HepG2 (cell line): ENCODE results near the gene HTR3C. TPM values are rescaled to one million over a fixed set of nuclear protein-coding genes. Genes with fewer than 3 reads are reported as not detected.
A peak's percentile ranks its signal among the peaks of the same experiment; 100 is the strongest.

ENCODE experiments used
- AGO1 ChIP-seq: fragments of 200-400 bp; formaldehyde crosslinking; IDR thresholded peaks from 2 replicates; pipeline ENCODE4 v1.6.1; 2017; ENCODE audit warnings: mild to moderate bottlenecking, low read depth, low read length, moderate library complexity; ENCODE audit not compliant: poor library complexity, severe bottlenecking
- CBFB ChIP-seq: sonication (generic); formaldehyde crosslinking; IDR thresholded peaks from 2 replicates; pipeline ENCODE4 v1.4.0; 2020; ENCODE audit warnings: missing genetic modification reagents
- CCAR2 ChIP-seq: fragments of 200-400 bp; formaldehyde crosslinking; optimal IDR thresholded peaks from 2 replicates; pipeline ENCODE3; 2018; ENCODE audit warnings: low read depth, mild to moderate bottlenecking, low read length, moderate library complexity
- EHMT2 ChIP-seq: fragments of 200-600 bp; sonication (generic); IDR thresholded peaks from 2 replicates; pipeline ENCODE4 v1.7.0; 2017; ENCODE audit warnings: antibody characterized with exemption, low read depth, low read length, borderline replicate concordance
- GLMP ChIP-seq: sonication (generic); formaldehyde crosslinking; IDR thresholded peaks from 2 replicates; pipeline ENCODE4 v1.9.0; 2021; ENCODE audit warnings: missing genetic modification reagents, mild to moderate bottlenecking, borderline replicate concordance
- GMEB1 ChIP-seq: sonication (generic); formaldehyde crosslinking; IDR thresholded peaks from 2 replicates; pipeline ENCODE4 v1.5.1; 2020; ENCODE audit warnings: missing genetic modification reagents, mild to moderate bottlenecking, borderline replicate concordance
- MLLT10 ChIP-seq: sonication (generic); formaldehyde crosslinking; IDR thresholded peaks from 2 replicates; pipeline ENCODE4 v1.4.0; 2020; ENCODE audit warnings: missing genetic modification reagents
- SRF ChIP-seq: IDR thresholded peaks from 2 replicates; pipeline ENCODE4 v1.6.1; 2011; ENCODE audit warnings: mild to moderate bottlenecking, low read depth, low read length, moderate library complexity
- STAG1 ChIP-seq: sonication (generic); formaldehyde crosslinking; IDR thresholded peaks from 2 replicates; pipeline ENCODE4 v1.4.0; 2020; ENCODE audit warnings: missing genetic modification reagents
- ZC3H4 ChIP-seq: sonication (generic); formaldehyde crosslinking; IDR thresholded peaks from 2 replicates; pipeline ENCODE4 v1.4.0; 2020; ENCODE audit warnings: missing genetic modification reagents, borderline replicate concordance
- ZNF451 ChIP-seq: sonication (generic); formaldehyde crosslinking; IDR thresholded peaks from 2 replicates; pipeline ENCODE4 v1.5.0; 2020; ENCODE audit warnings: mild to moderate bottlenecking, missing genetic modification reagents
- ZNF556 ChIP-seq: sonication (generic); formaldehyde crosslinking; IDR thresholded peaks from 2 replicates; pipeline ENCODE4 v1.4.0; 2020; ENCODE audit warnings: mild to moderate bottlenecking, missing genetic modification reagents, borderline replicate concordance
- ZNF570 ChIP-seq: sonication (generic); formaldehyde crosslinking; IDR thresholded peaks from 2 replicates; pipeline ENCODE4 v1.4.0; 2020; ENCODE audit warnings: mild to moderate bottlenecking, missing genetic modification reagents, borderline replicate concordance
- ZXDC ChIP-seq: sonication (generic); formaldehyde crosslinking; IDR thresholded peaks from 2 replicates; pipeline ENCODE4 v1.5.0; 2020; ENCODE audit warnings: mild to moderate bottlenecking, missing genetic modification reagents
- polyA plus RNA-seq, 8 experiments: library from polyadenylated mRNA; depleted of rRNA in 3 of 8; stranded (reverse) in 7 of 8; unstranded in 1 of 8; fragments of >200 nt; fragmentation: Illumina TruSeq in 4 of 8; extraction: Trizol in 4 of 8; gene quantifications; 2 replicates each; pipeline versions ENCODE4 v1.2.1 to v1.2.3, GENCODE V29; 2011 to 2016; ENCODE audit warnings: low read depth in 4 of 8, missing spikeins in 1 of 8, mixed read lengths in 1 of 8; ENCODE audit not compliant: insufficient read depth in 1 of 8
- total RNA-seq, 5 experiments: library from RNA; depleted of rRNA; stranded (reverse); fragments of >200 nt; fragmentation: Illumina TruSeq; extraction: Trizol; gene quantifications; 2 replicates each; pipeline ENCODE4 v1.2.3, GENCODE V29; 2016; ENCODE audit warnings: low read depth in 1 of 5
- TF ChIP-seq, protein P1 (sequence below): sonication (generic); formaldehyde crosslinking; conservative IDR thresholded peaks from 2 replicates; pipeline ENCODE4 v1.4.0; 2020; ENCODE audit warnings: missing genetic modification reagents
- TF ChIP-seq, protein P2 (sequence below): sonication (generic); formaldehyde crosslinking; IDR thresholded peaks from 2 replicates; pipeline ENCODE4 v1.4.0; 2020; ENCODE audit warnings: missing genetic modification reagents
- TF ChIP-seq, protein P3 (sequence below): sonication (generic); formaldehyde crosslinking; IDR thresholded peaks from 2 replicates; pipeline ENCODE4 v1.8.1; 2023; ENCODE audit warnings: missing genetic modification reagents, mild to moderate bottlenecking, borderline replicate concordance
- TF ChIP-seq, protein P4 (sequence below): sonication (generic); formaldehyde crosslinking; IDR thresholded peaks from 2 replicates; pipeline ENCODE4 v1.4.0; 2020; ENCODE audit warnings: mild to moderate bottlenecking, missing genetic modification reagents

HTR3C gene
- total and polyA plus RNA-seq, 2 of the 13 experiments (the other 11 are each of a cell fraction or from before 2014, with no cell fraction given) = not detected

- TF ChIP-seq GMEB1 (CRISPR knock-in tag) (no peak), ZNF451 (CRISPR knock-in tag) (no peak), MLLT10 (CRISPR knock-in tag) (no peak), CCAR2 (no peak), STAG1 (peak; percentile 79), ZXDC (CRISPR knock-in tag) (0 out of 2 replicates have a peak, but pooled peaks have one; percentile 69), SRF (no peak), GLMP (no peak), AGO1 (no peak), CBFB (CRISPR knock-in tag) (peak; percentile 42; the same call in 1 of the 2 replicates), EHMT2 (no peak), ZC3H4 (CRISPR knock-in tag) (no peak), ZNF556 (CRISPR knock-in tag) (no peak; the same call in 1 of the 2 replicates), ZNF570 (no peak)
- TF ChIP-seq, protein P1, sequence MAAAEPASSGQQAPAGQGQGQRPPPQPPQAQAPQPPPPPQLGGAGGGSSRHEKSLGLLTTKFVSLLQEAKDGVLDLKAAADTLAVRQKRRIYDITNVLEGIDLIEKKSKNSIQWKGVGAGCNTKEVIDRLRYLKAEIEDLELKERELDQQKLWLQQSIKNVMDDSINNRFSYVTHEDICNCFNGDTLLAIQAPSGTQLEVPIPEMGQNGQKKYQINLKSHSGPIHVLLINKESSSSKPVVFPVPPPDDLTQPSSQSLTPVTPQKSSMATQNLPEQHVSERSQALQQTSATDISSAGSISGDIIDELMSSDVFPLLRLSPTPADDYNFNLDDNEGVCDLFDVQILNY = no peak
- TF ChIP-seq, protein P2, sequence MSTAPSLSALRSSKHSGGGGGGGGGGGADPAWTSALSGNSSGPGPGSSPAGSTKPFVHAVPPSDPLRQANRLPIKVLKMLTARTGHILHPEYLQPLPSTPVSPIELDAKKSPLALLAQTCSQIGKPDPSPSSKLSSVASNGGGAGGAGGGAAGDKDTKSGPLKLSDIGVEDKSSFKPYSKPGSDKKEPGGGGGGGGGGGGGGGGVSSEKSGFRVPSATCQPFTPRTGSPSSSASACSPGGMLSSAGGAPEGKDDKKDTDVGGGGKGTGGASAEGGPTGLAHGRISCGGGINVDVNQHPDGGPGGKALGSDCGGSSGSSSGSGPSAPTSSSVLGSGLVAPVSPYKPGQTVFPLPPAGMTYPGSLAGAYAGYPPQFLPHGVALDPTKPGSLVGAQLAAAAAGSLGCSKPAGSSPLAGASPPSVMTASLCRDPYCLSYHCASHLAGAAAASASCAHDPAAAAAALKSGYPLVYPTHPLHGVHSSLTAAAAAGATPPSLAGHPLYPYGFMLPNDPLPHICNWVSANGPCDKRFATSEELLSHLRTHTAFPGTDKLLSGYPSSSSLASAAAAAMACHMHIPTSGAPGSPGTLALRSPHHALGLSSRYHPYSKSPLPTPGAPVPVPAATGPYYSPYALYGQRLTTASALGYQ (CRISPR knock-in tag) = no peak
- TF ChIP-seq, protein P3, sequence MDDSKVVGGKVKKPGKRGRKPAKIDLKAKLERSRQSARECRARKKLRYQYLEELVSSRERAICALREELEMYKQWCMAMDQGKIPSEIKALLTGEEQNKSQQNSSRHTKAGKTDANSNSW (CRISPR knock-in tag) = no peak
- TF ChIP-seq, protein P4, sequence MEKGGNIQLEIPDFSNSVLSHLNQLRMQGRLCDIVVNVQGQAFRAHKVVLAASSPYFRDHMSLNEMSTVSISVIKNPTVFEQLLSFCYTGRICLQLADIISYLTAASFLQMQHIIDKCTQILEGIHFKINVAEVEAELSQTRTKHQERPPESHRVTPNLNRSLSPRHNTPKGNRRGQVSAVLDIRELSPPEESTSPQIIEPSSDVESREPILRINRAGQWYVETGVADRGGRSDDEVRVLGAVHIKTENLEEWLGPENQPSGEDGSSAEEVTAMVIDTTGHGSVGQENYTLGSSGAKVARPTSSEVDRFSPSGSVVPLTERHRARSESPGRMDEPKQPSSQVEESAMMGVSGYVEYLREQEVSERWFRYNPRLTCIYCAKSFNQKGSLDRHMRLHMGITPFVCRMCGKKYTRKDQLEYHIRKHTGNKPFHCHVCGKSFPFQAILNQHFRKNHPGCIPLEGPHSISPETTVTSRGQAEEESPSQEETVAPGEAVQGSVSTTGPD (CRISPR knock-in tag) = no peak
These were observed 35.8 kb upstream of the HTR3C start (continued) for GRCh38 chr3:184016811-184017671.
